K562 (cell line): ENCODE results near the gene IRF2. TPM values are rescaled to one million over a fixed set of nuclear protein-coding genes. Genes with fewer than 3 reads are reported as not detected.

Source experiments
- ATAC-seq: fragments of 200-7000 bp; cut with Tn5 transposase; 3 replicates; pipeline ENCODE4 v1.9.1; 2020; ENCODE audit warnings: moderate library complexity
- BruUV-seq: library from RNA; stranded (reverse); fragments of 400-500 nt; replicated peaks from 2 replicates; lab custom pipeline; 2021; lab: Mats Ljungman, UMichigan
- CTCF ChIA-PET: fragments of 300-600 bp; formaldehyde crosslinking; extraction: SDS; loops from one replicate; lab custom pipeline; 2021; ENCODE audit warnings: low intra/inter-chr PET ratio; lab: Yijun Ruan, JAX
- POLR2A ChIA-PET: fragments of 300-600, 350-650 bp; sonication (Branson Sonifier 250); formaldehyde crosslinking; extraction: SDS; loops from one replicate; lab custom pipeline; 2021; ENCODE audit warnings: antibody characterized with exemption, inconsistent platforms; lab: Yijun Ruan, JAX
- DNase-seq, 4 experiments: peaks; one replicate each; pipeline versions ENCODE4 v3.0.0 to v3.0.0-alpha.2; 2011 to 2018; ENCODE audit warnings: low spot score in 3 of 4, mixed read lengths in 3 of 4; ENCODE audit errors: extremely low read depth in 1 of 4
- FAIRE-seq: peaks from 2 replicates; lab custom pipeline; 2011; peaks lifted over from hg19 to GRCh38; lab: Jason Lieb, UNC
- H2AFZ ChIP-seq: 2 replicates; pipeline ENCODE4 v1.6.0; 2011; ENCODE audit warnings: low read depth, low read length, control low read depth, inconsistent platforms
- H3K27ac ChIP-seq: fragments of 200-600 bp; 3 replicates; pipeline ENCODE4 v1.8.0; 2011; ENCODE audit warnings: low read depth, mild to moderate bottlenecking, control low read depth, inconsistent platforms, low read length, moderate library complexity, mixed read lengths; ENCODE audit errors: extremely low read depth
- H3K27me3 ChIP-seq, 2 experiments: fragments of 300-600 bp in 1 of 2; 2 replicates in 1 of 2; 3 replicates in 1 of 2; pipeline versions ENCODE4 v1.6.0 to v1.8.0; 2011; ENCODE audit warnings: inconsistent platforms in 2 of 2, low read length in 2 of 2, mild to moderate bottlenecking in 1 of 2, mixed read lengths in 1 of 2, moderate library complexity in 1 of 2; ENCODE audit not compliant: control insufficient read depth in 2 of 2, insufficient read depth in 2 of 2
- H3K36me3 ChIP-seq: fragments of 300-600 bp; 3 replicates; pipeline ENCODE4 v1.8.0; 2011; ENCODE audit warnings: mild to moderate bottlenecking, low read length, inconsistent platforms; ENCODE audit not compliant: control insufficient read depth, insufficient read depth
- H3K4me1 ChIP-seq, 2 experiments: fragments of 200-600 bp in 1 of 2; replicated peaks in 1 of 2; 2 replicates in 1 of 2; 3 replicates in 1 of 2; pipeline versions ENCODE4 v1.5.1 to v1.8.0; 2011; ENCODE audit warnings: inconsistent platforms in 2 of 2, low read length in 2 of 2, mild to moderate bottlenecking in 1 of 2, mixed read lengths in 1 of 2, moderate library complexity in 1 of 2; ENCODE audit not compliant: control insufficient read depth in 2 of 2, insufficient read depth in 2 of 2
- H3K4me2 ChIP-seq: 2 replicates; pipeline ENCODE4 v1.6.1; 2011; ENCODE audit warnings: low read length, control low read depth, inconsistent platforms, mixed read lengths; ENCODE audit not compliant: insufficient read depth
- H3K4me3 ChIP-seq: fragments of 200-600 bp; sonication (generic), shearing (Covaris generic); 2 replicates; pipeline ENCODE4 v1.5.1; 2016; ENCODE audit warnings: control low read depth, inconsistent platforms
- H3K79me2 ChIP-seq: fragments of 200-600 bp; 3 replicates; pipeline ENCODE4 v1.8.0; 2011; ENCODE audit warnings: low read length, inconsistent platforms; ENCODE audit not compliant: control insufficient read depth, insufficient read depth
- H3K9ac ChIP-seq, 2 experiments: 2 replicates each; pipeline versions ENCODE4 v1.6.0 to v1.6.1; 2011; ENCODE audit warnings: low read depth in 2 of 2, low read length in 2 of 2, control low read depth in 1 of 2, inconsistent platforms in 1 of 2, mild to moderate bottlenecking in 1 of 2, mixed read lengths in 1 of 2; ENCODE audit not compliant: insufficient read depth in 1 of 2
- H3K9me1 ChIP-seq: one replicate; pipeline ENCODE4 v1.6.0; 2011; ENCODE audit warnings: inconsistent platforms, mild to moderate bottlenecking, low read length, moderate library complexity; ENCODE audit not compliant: control insufficient read depth, insufficient read depth
- H3K9me3 ChIP-seq: replicated peaks from 2 replicates; pipeline ENCODE4 v1.5.1; 2011; ENCODE audit warnings: low read depth, low read length, inconsistent platforms; ENCODE audit not compliant: control insufficient read depth, insufficient read depth
- H4K20me1 ChIP-seq: replicated peaks from 2 replicates; pipeline ENCODE4 v1.6.1; 2011; ENCODE audit warnings: low read length, inconsistent platforms, mixed read lengths; ENCODE audit not compliant: control insufficient read depth, insufficient read depth
- BCL6 ChIP-seq: fragments of 250-450 bp; sonication (Bioruptor Pico); IDR thresholded peaks from 2 replicates; pipeline ENCODE4 v1.4.0; 2020
- CBX1 ChIP-seq: sonication (generic); IDR thresholded peaks from 2 replicates; pipeline ENCODE4 v1.6.1; 2016; ENCODE audit warnings: antibody characterized with exemption, low read depth, mild to moderate bottlenecking
- ESRRA ChIP-seq: fragments of 450-650 bp; IDR thresholded peaks from 2 replicates; pipeline ENCODE4 v1.6.1; 2014; ENCODE audit warnings: low read depth, mild to moderate bottlenecking, moderate library complexity, borderline replicate concordance
- ESRRB ChIP-seq: fragments of 250-450 bp; sonication (Bioruptor Pico); IDR thresholded peaks from 2 replicates; pipeline ENCODE4 v1.5.0; 2020; ENCODE audit warnings: mild to moderate bottlenecking, moderate library complexity, borderline replicate concordance
- FUS ChIP-seq: fragments of 200-400 bp; formaldehyde crosslinking; optimal IDR thresholded peaks from 2 replicates; pipeline ENCODE3; 2017; ENCODE audit warnings: low read depth, low read length
- GATA2 ChIP-seq: sonication (generic); formaldehyde crosslinking; IDR thresholded peaks from 2 replicates; pipeline ENCODE4 v1.4.0; 2020; ENCODE audit warnings: mild to moderate bottlenecking, missing genetic modification reagents
- HEY1 ChIP-seq: fragments of 250-450 bp; sonication (Bioruptor Pico); IDR thresholded peaks from 2 replicates; pipeline ENCODE4 v1.5.0; 2020; ENCODE audit warnings: mild to moderate bottlenecking, moderate library complexity, borderline replicate concordance
- HNRNPLL ChIP-seq: fragments of 200-400 bp; formaldehyde crosslinking; IDR thresholded peaks from 2 replicates; pipeline ENCODE4 v1.6.1; 2017; ENCODE audit warnings: low read length, low read depth, mild to moderate bottlenecking; ENCODE audit not compliant: poor library complexity, severe bottlenecking
- NR3C1 ChIP-seq: sonication (generic); formaldehyde crosslinking; IDR thresholded peaks from 2 replicates; pipeline ENCODE4 v1.8.1; 2022; ENCODE audit warnings: missing genetic modification reagents
- POLR3A ChIP-seq: IDR thresholded peaks from 2 replicates; pipeline ENCODE4 v1.6.1; 2011; ENCODE audit warnings: borderline replicate concordance, mild to moderate bottlenecking, moderate library complexity; ENCODE audit not compliant: insufficient read length, insufficient read depth; ENCODE audit errors: extremely low read depth
- RAD21 ChIP-seq, 2 experiments: fragments of 250-450 bp in 1 of 2; fragments of 450-650 bp in 1 of 2; sonication (Bioruptor Pico) in 1 of 2; formaldehyde crosslinking in 1 of 2; IDR thresholded peaks in 1 of 2; conservative IDR thresholded peaks in 1 of 2; 2 replicates each; pipeline versions ENCODE4 v1.4.0 to v1.8.0; 2020 to 2022; ENCODE audit warnings: mild to moderate bottlenecking in 2 of 2, moderate library complexity in 1 of 2
- RBM17 ChIP-seq: fragments of 200-400 bp; formaldehyde crosslinking; IDR thresholded peaks from 2 replicates; pipeline ENCODE4 v1.6.1; 2017; ENCODE audit warnings: low read depth, mild to moderate bottlenecking, low read length, borderline replicate concordance
- SMAD4 ChIP-seq: fragments of 250-450 bp; sonication (Bioruptor Pico); conservative IDR thresholded peaks from 2 replicates; pipeline ENCODE4 v1.8.0; 2021; ENCODE audit warnings: inconsistent platforms, mild to moderate bottlenecking, moderate library complexity
- TOE1 ChIP-seq, 2 experiments: fragments of 450-650 bp in 1 of 2; sonication (generic) in 1 of 2; formaldehyde crosslinking in 1 of 2; IDR thresholded peaks; 2 replicates each; pipeline versions ENCODE4 v1.7.1 to v1.8.0; 2016 to 2022; ENCODE audit warnings: borderline replicate concordance in 2 of 2, mild to moderate bottlenecking in 2 of 2, antibody characterized with exemption in 1 of 2, inconsistent platforms in 1 of 2, low read depth in 1 of 2, missing genetic modification reagents in 1 of 2, moderate library complexity in 1 of 2
- ZBTB8A ChIP-seq: fragments of 450-650 bp; IDR thresholded peaks from 2 replicates; pipeline ENCODE4 v1.6.1; 2018; ENCODE audit warnings: mild to moderate bottlenecking, moderate library complexity; ENCODE audit not compliant: partially characterized antibody
- ZNF121 ChIP-seq: sonication (generic); formaldehyde crosslinking; conservative IDR thresholded peaks from 2 replicates; pipeline ENCODE4 v1.8.0; 2022; ENCODE audit warnings: missing genetic modification reagents
- ZNF184 ChIP-seq: sonication (generic); formaldehyde crosslinking; IDR thresholded peaks from 2 replicates; pipeline ENCODE4 v1.5.0; 2020; ENCODE audit warnings: missing genetic modification reagents
- ZNF354B ChIP-seq: fragments of 250-450 bp; sonication (Bioruptor Pico); IDR thresholded peaks from 2 replicates; pipeline ENCODE4 v1.4.0; 2020
- ZNF76 ChIP-seq: fragments of 250-450 bp; sonication (Bioruptor Pico); IDR thresholded peaks from 2 replicates; pipeline ENCODE4 v1.4.0; 2020; ENCODE audit warnings: mild to moderate bottlenecking, moderate library complexity, borderline replicate concordance
- WGBS: fragments of 100-300 bp; shearing (Covaris generic); methylation state at CpG from one replicate; pipeline ENCODE4 v1.1.6; 2016; ENCODE audit warnings: low coverage, mixed read lengths; ENCODE audit not compliant: insufficient coverage; ENCODE audit errors: missing lambda C conversion rate; 5-methylcytosine and 5-hydroxymethylcytosine counted together
- in situ Hi-C: fragments of 300-500 bp; cut with MboI; formaldehyde crosslinking; loops from 4 replicates; pipeline ENCODE4 v1.15.0; 2018; ENCODE audit warnings: inconsistent platforms, mixed read lengths
- intact Hi-C: fragments of 100-400 bp; cut with micrococcal nuclease; formaldehyde crosslinking; loops from 2 replicates; pipeline ENCODE4 v1.14.2; 2022
- polyA plus RNA-seq, 8 experiments: library from polyadenylated mRNA; depleted of rRNA in 4 of 8; stranded (reverse) in 5 of 8; unstranded in 3 of 8; fragments of >200 nt; fragmentation: Nextera tagmentation in 2 of 8; fragmentation: Illumina TruSeq in 1 of 8; extraction: Ambion mirVana in 2 of 8; extraction: Trizol in 1 of 8; gene quantifications; 2 replicates each; pipeline versions ENCODE4 v1.2.1 to v1.2.3, GENCODE V29; 2011 to 2014; ENCODE audit warnings: inconsistent platforms in 1 of 8, missing spikeins in 1 of 8
- total RNA-seq, 7 experiments: library from RNA; depleted of rRNA in 6 of 7; stranded (reverse); fragments of >200 nt in 6 of 7; fragmentation: Illumina TruSeq in 2 of 7; extraction: Trizol in 2 of 7; gene quantifications; 2 replicates each; pipeline versions ENCODE4 v1.2.1 to v1.2.3, GENCODE V29; 2011 to 2021; ENCODE audit warnings: low replicate concordance in 1 of 7
- TF ChIP-seq, protein P1 (sequence below): sonication (generic); formaldehyde crosslinking; IDR thresholded peaks from 2 replicates; pipeline ENCODE4 v1.4.0; 2020; ENCODE audit warnings: mild to moderate bottlenecking, missing genetic modification reagents

Gene IRF2
- total and polyA plus RNA-seq, 9 of the 15 experiments (the other 6 are each of a cell fraction or from before 2014, with no cell fraction given), result 7.1 to 17.1 (median 11.3) TPM

- TF ChIP-seq ESRRA (no peak), ZBTB8A (no peak), ESRRB (CRISPR knock-in tag) (no peak), NR3C1 (no peak), ZNF76 (CRISPR knock-in tag) (no peak), ZNF354B (CRISPR knock-in tag) (no peak)
Measured at GRCh38 chr4:184416913-184417734, 57.2 kb downstream of the IRF2 start (continued).

- H3K4me3 ChIP-seq, result no peak overlapping the region
- H3K79me2 ChIP-seq, result no peaks in the 10 kb centered on the region
- intact Hi-C loops, result no loop called here
- H3K27me3 ChIP-seq, result no peaks in the 10 kb centered on the region
- DNase-seq, result no peak
- H3K27ac ChIP-seq, result no peak overlapping the region
- ChIA-PET CTCF (no interaction called here), POLR2A (no interaction called here)
- no peaks in the 10 kb centered on the region for H3K9me3 ChIP-seq
- WGBS, result 90% methylated on average over 6 of the region's 6 CpGs
- peaks cover 13 to 35% of the 10 kb centered on the region in 2 experiments; a peak in 3 of 5 replicates for H3K4me1 ChIP-seq
- no TSS peak for BruUV-seq
- H4K20me1 ChIP-seq, result 0 out of 2 replicates have a peak, but pooled peaks cover 3% of the 10 kb centered on the region
- H3K36me3 ChIP-seq, result peaks cover 28% of the 10 kb centered on the region
- no peak for ATAC-seq
- no peak overlapping the region for H3K4me2 ChIP-seq
- no peak for FAIRE-seq
- no peak overlapping the region for H2AFZ ChIP-seq
- in situ Hi-C loops, result no loop called here
- no peaks in the 10 kb centered on the region for H3K9me1 ChIP-seq
- no peak overlapping the region; a peak in 1 of 4 replicates for H3K9ac ChIP-seq
- TF ChIP-seq ZNF184 (CRISPR knock-in tag), result no peak
- TF ChIP-seq TOE1 (IDR thresholded peaks at IDR 0.05; ENCODE audit: borderline replicate concordance), result no peak
- no peak for TF ChIP-seq TOE1 (CRISPR knock-in tag; IDR thresholded peaks at IDR 0.05; ENCODE audit: borderline replicate concordance, low read depth)
- no peak for TF ChIP-seq BCL6 (CRISPR knock-in tag)
- no peak for TF ChIP-seq GATA2 (CRISPR knock-in tag)
- no peak for TF ChIP-seq POLR3A
- no peak for TF ChIP-seq ZNF121 (CRISPR knock-in tag)
- no peak for TF ChIP-seq HEY1 (CRISPR knock-in tag)
- no peak for TF ChIP-seq CBX1
- no peak for TF ChIP-seq FUS
- TF ChIP-seq RAD21 (CRISPR knock-in tag; conservative IDR thresholded peaks at IDR 0.05 in 1 of 2, IDR thresholded peaks at IDR 0.05 in 1 of 2), result no peak
- no peak for TF ChIP-seq HNRNPLL
- no peak for TF ChIP-seq SMAD4 (CRISPR knock-in tag)
- no peak for TF ChIP-seq RBM17
- TF ChIP-seq, protein P1, sequence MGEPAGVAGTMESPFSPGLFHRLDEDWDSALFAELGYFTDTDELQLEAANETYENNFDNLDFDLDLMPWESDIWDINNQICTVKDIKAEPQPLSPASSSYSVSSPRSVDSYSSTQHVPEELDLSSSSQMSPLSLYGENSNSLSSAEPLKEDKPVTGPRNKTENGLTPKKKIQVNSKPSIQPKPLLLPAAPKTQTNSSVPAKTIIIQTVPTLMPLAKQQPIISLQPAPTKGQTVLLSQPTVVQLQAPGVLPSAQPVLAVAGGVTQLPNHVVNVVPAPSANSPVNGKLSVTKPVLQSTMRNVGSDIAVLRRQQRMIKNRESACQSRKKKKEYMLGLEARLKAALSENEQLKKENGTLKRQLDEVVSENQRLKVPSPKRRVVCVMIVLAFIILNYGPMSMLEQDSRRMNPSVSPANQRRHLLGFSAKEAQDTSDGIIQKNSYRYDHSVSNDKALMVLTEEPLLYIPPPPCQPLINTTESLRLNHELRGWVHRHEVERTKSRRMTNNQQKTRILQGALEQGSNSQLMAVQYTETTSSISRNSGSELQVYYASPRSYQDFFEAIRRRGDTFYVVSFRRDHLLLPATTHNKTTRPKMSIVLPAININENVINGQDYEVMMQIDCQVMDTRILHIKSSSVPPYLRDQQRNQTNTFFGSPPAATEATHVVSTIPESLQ (CRISPR knock-in tag), result no peak
Measured at GRCh38 chr4:184415071-184415470, 59.3 kb downstream of the IRF2 start.
